ENCODE data around the gene ZNF655.
A peak's percentile ranks its signal among the peaks of the same experiment; 100 is the strongest.

ZNF655 gene

GRCh38 chr7:99615989-99616358 is 57.5 kb downstream of the ZNF655 start:
- DNase-seq = no peak

- DNase-seq = peak; percentile 87
These were observed 58.1 kb downstream of the ZNF655 start, which contains the start of gene ZSCAN25 for GRCh38 chr7:99616359-99617191. Gene ZSCAN25, plus strand, starts transcription at chr7:99616946. Its CDS starts 2,661 bp downstream, at chr7:99619607.

GRCh38 chr7:99617192-99617781 is 58.8 kb downstream of the ZNF655 start:
- DNase-seq = no peak

- DNase-seq = no peak
These were observed 60.3 kb downstream of the ZNF655 start for GRCh38 chr7:99618726-99619125.

GRCh38 chr7:99619571-99620130 is 61.2 kb downstream of the ZNF655 start:
- no peak for DNase-seq

GRCh38 chr7:99621271-99621670 is 62.8 kb downstream of the ZNF655 start:
- DNase-seq = no peak

- DNase-seq = no peak
These were observed 64.2 kb downstream of the ZNF655 start for GRCh38 chr7:99622596-99622995.

- DNase-seq = no peak
These were observed 64.8 kb downstream of the ZNF655 start for GRCh38 chr7:99623091-99623693.

- peak; percentile 16 for DNase-seq
These were observed 65.4 kb downstream of the ZNF655 start for GRCh38 chr7:99623702-99624447.

- peak; percentile 58 for DNase-seq
These were observed 66.0 kb downstream of the ZNF655 start for GRCh38 chr7:99624484-99624883.

- DNase-seq = no peak
These were observed 66.9 kb downstream of the ZNF655 start for GRCh38 chr7:99625321-99625720.

- DNase-seq = no peak
These were observed 67.5 kb downstream of the ZNF655 start for GRCh38 chr7:99625961-99626360.

Data from activated naive CD4-positive, alpha-beta T cell treated with Interleukin-2 at 50 U/mL for 16 hours (primary cell).